WERI-Rb-1 (cell line): Measurements from ENCODE around the gene CADM2.
"Not testable (repeated sequence)": the region's sequence is repeated elsewhere in the genome, so short reads cannot be mapped to it uniquely, and the experiment has no call there.

ENCODE experiments used
- DNase-seq: peaks from one replicate; pipeline ENCODE4 v3.0.0-alpha.2; 2020
- H3K27ac ChIP-seq: fragments of 250-450 bp; sonication (Bioruptor Pico); 2 replicates; pipeline ENCODE4 v1.5.1; 2020; ENCODE audit warnings: mild to moderate bottlenecking, moderate library complexity
- H3K27me3 ChIP-seq: fragments of 250-450 bp; sonication (Bioruptor Pico); 2 replicates; pipeline ENCODE4 v1.5.1; 2021; ENCODE audit warnings: mild to moderate bottlenecking, low read depth, moderate library complexity; ENCODE audit not compliant: insufficient read depth, severe bottlenecking
- H3K36me3 ChIP-seq: fragments of 250-450 bp; sonication (Bioruptor Pico); 2 replicates; pipeline ENCODE4 v1.5.1; 2020; ENCODE audit warnings: mild to moderate bottlenecking, moderate library complexity
- H3K4me3 ChIP-seq: 2 replicates; pipeline ENCODE4 v1.5.1; 2011; ENCODE audit warnings: low read depth, mild to moderate bottlenecking, control low read depth, low read length
- H3K9me3 ChIP-seq: fragments of 250-450 bp; sonication (Bioruptor Pico); 2 replicates; pipeline ENCODE4 v1.5.1; 2021; ENCODE audit warnings: mild to moderate bottlenecking, moderate library complexity; ENCODE audit not compliant: severe bottlenecking
- TF ChIP-seq, protein P1 (sequence below): IDR thresholded peaks from 2 replicates; pipeline ENCODE4 v1.5.1; 2011; ENCODE audit warnings: low read depth, mild to moderate bottlenecking, control low read depth, inconsistent platforms, low read length

Gene CADM2

DNA sequence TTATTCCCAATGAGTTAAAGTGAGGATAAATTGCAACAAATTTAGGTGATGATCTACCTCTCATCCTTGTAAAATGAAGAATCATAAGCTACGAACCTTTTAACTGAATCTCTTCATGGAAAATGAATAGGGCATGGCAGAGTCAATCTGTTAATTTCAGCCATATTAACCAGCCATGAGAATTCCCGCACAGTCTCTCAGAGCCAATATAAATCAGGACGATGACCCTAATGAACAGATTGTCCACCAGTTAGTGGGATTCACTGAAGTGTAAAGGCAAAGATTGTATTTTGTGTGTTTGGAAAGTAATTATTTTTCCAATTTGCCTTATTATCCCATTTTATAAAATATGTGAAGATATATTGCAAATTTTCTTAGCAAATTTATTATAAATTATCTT is 183.8 kb downstream of the CADM2 start:
- DNase-seq = no peak
- Histone ChIP-seq H3K4me3 (no peak overlapping the region), H3K36me3 (no peaks in the 10 kb centered on the region), H3K27me3 (no peaks in the 10 kb centered on the region), H3K9me3 (no peaks in the 10 kb centered on the region), H3K27ac (no peak overlapping the region)
- TF ChIP-seq, protein P1, sequence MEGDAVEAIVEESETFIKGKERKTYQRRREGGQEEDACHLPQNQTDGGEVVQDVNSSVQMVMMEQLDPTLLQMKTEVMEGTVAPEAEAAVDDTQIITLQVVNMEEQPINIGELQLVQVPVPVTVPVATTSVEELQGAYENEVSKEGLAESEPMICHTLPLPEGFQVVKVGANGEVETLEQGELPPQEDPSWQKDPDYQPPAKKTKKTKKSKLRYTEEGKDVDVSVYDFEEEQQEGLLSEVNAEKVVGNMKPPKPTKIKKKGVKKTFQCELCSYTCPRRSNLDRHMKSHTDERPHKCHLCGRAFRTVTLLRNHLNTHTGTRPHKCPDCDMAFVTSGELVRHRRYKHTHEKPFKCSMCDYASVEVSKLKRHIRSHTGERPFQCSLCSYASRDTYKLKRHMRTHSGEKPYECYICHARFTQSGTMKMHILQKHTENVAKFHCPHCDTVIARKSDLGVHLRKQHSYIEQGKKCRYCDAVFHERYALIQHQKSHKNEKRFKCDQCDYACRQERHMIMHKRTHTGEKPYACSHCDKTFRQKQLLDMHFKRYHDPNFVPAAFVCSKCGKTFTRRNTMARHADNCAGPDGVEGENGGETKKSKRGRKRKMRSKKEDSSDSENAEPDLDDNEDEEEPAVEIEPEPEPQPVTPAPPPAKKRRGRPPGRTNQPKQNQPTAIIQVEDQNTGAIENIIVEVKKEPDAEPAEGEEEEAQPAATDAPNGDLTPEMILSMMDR = no peak

DNA sequence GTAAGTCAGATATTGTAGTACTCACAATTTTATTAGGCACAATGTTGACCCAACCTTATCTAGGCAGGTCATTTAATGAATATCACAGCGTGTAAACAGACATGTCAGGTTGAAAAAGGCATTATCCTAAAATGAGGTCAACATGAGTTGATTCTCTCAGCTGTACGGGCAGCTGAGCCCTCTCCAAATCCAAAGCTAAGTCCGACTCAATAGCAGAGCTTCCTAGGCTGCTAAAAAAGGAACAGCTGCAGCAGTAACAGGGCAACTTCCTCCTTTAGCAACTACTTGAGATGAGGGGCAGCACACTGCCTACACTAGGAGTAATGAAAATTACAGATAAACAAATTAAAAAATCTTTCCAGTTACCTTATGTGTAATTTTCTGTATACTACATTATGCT is 189.2 kb downstream of the CADM2 start:
- peak; percentile 28 for DNase-seq
- Histone ChIP-seq H3K27me3 (no peaks in the 10 kb centered on the region), H3K4me3 (no peak overlapping the region), H3K9me3 (no peaks in the 10 kb centered on the region), H3K27ac (no peak overlapping the region), H3K36me3 (no peaks in the 10 kb centered on the region)
- TF ChIP-seq, protein P1 = no peak

DNA sequence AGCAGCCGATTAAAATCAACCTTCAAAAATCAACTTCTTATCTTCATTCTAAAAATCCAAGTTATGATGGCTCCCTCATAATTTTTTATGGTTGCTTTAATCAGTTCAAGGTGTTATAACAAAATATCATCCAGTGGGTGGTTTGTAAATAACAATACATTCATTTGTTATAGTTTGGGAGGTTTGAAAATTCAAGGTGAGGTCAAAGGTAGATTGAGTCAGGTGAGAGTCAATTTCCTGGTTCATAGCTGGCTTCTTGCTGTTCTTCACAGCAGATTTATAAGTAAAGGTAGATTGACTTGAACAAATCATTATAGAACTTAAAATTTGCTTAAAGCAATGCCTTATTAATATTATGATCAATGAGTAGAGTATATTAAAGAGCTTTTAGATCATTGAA is 192.8 kb downstream of the CADM2 start:
- TF ChIP-seq, protein P1 = no peak
- H3K9me3 ChIP-seq = no peaks in the 10 kb centered on the region
- H3K27ac ChIP-seq = no peak overlapping the region
- DNase-seq = no peak
- H3K27me3 ChIP-seq = no peaks in the 10 kb centered on the region
- H3K36me3 ChIP-seq = no peaks in the 10 kb centered on the region
- H3K4me3 ChIP-seq = no peak overlapping the region

DNA sequence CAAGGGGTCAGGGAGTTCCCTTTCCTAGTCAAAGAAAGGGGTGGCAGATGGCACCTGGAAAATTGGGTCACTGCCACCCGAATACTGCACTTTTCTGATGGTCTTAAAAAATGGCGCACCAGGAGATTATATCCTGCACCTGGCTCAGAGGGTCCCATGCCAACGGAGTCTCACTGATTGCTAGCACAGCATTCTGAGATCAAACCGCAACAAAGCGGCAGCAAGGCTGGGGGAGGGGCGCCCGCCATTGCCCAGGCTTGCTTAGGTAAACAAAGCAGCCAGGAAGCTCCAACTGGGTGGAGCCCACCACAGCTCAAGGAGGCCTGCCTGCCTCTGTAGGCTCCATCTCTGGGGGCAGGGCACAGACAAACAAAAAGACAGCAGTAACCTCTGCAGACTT is 194.5 kb downstream of the CADM2 start:
- not testable (repeated sequence) for H3K27me3 ChIP-seq, H3K4me3 ChIP-seq, H3K27ac ChIP-seq, DNase-seq, H3K36me3 ChIP-seq, H3K9me3 ChIP-seq

DNA sequence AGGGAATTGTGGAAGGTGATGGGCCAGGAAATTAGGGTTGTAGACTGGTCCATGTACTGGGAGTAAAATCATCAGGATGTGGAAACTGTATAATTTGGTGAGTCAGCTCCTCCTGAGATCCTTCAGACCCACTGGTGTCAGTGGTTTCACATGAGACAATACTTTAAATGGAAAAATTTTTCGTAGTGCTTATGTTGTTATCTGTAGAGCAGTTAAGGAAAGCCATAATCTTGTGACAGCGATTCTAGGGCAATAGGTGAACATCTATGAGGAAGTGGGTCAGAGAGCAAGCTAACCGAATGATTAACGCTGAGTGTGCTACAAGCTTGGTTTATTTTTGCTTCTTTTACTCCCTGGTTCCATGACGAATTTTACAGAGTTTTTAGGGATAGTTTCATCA is 200.6 kb downstream of the CADM2 start:
- no peak for DNase-seq
- Histone ChIP-seq H3K9me3 (no peaks in the 10 kb centered on the region), H3K4me3 (no peak overlapping the region), H3K27me3 (no peaks in the 10 kb centered on the region), H3K36me3 (no peaks in the 10 kb centered on the region), H3K27ac (no peak overlapping the region)
- TF ChIP-seq, protein P1 = no peak

DNA sequence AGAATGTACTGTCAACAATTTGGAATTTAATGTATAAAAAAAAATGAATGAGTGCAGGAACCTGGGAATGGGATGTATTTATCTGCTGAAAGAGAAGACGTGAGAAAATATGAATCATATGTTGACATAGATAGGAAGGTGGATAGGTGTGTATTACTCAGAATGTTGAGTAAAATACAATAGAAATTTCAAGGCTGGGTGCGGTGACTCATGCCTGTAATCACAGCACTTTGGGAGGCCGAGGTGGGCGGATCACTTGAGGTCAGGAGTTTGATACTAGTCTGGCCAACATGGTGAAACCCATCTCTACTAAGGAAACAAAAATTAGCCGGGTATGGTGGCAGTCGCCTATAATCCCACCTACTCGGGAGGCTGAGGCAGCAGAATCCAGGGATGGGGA is 202.8 kb downstream of the CADM2 start:
- no peaks in the 10 kb centered on the region for H3K36me3 ChIP-seq
- no peak for DNase-seq
- no peak overlapping the region for H3K27ac ChIP-seq
- no peak overlapping the region for H3K4me3 ChIP-seq
- no peaks in the 10 kb centered on the region for H3K27me3 ChIP-seq
- H3K9me3 ChIP-seq = no peaks in the 10 kb centered on the region
- TF ChIP-seq, protein P1 = no peak
